IMR-90 (cell line): Measurements from ENCODE around the gene TCF12. TPM values are rescaled to one million over a fixed set of nuclear protein-coding genes. Genes with fewer than 3 reads are reported as not detected.

Source experiments
- ATAC-seq: fragments of 200-7000 bp; cut with Tn5 transposase; 2 replicates; pipeline ENCODE4 v1.9.1; 2020; ENCODE audit warnings: low read depth, mild to moderate bottlenecking, moderate library complexity
- BruUV-seq: library from RNA; stranded (reverse); fragments of 400-500 nt; replicated peaks from 2 replicates; lab custom pipeline; 2021; lab: Mats Ljungman, UMichigan
- CTCF ChIA-PET: fragments of 300-600 bp; formaldehyde crosslinking; extraction: SDS; loops from one replicate; lab custom pipeline; 2021; ENCODE audit warnings: antibody characterized with exemption; lab: Yijun Ruan, JAX
- POLR2A ChIA-PET: fragments of 300-600 bp; sonication (Branson Sonifier 250); formaldehyde crosslinking; loops from one replicate; lab custom pipeline; 2022; ENCODE audit warnings: antibody characterized with exemption; ENCODE audit not compliant: unreplicated experiment; lab: Charles Lee
- DNase-seq: peaks from one replicate; pipeline ENCODE4 v3.0.0; 2013
- H2AFZ ChIP-seq: replicated peaks from 2 replicates; pipeline ENCODE3; 2013; ENCODE audit warnings: low read length, mild to moderate bottlenecking; ENCODE audit not compliant: poor library complexity
- H2AK5ac ChIP-seq: 2 replicates; pipeline ENCODE4 v1.6.1; 2013; ENCODE audit warnings: low read depth, low read length, inconsistent platforms
- H2AK9ac ChIP-seq: replicated peaks from 2 replicates; pipeline ENCODE3; 2013; ENCODE audit warnings: mild to moderate bottlenecking, low read depth, low read length, moderate library complexity; ENCODE audit not compliant: poor library complexity
- H2BK120ac ChIP-seq: 2 replicates; pipeline ENCODE4 v1.6.1; 2013; ENCODE audit warnings: low read depth, low read length, inconsistent platforms
- H2BK15ac ChIP-seq: 3 replicates; pipeline ENCODE4 v1.6.1; 2013; ENCODE audit warnings: low read depth, low read length, inconsistent platforms
- H2BK20ac ChIP-seq: 2 replicates; pipeline ENCODE4 v1.6.1; 2013; ENCODE audit warnings: low read depth, mild to moderate bottlenecking, inconsistent platforms, low read length, moderate library complexity
- H2BK5ac ChIP-seq: 2 replicates; pipeline ENCODE4 v1.6.1; 2013; ENCODE audit warnings: mild to moderate bottlenecking, low read depth, low read length, inconsistent platforms; ENCODE audit not compliant: poor library complexity, severe bottlenecking
- H3K14ac ChIP-seq: replicated peaks from 2 replicates; pipeline ENCODE4 v1.6.1; 2013; ENCODE audit warnings: low read depth, low read length, inconsistent platforms
- H3K18ac ChIP-seq: 2 replicates; pipeline ENCODE4 v1.6.1; 2013; ENCODE audit warnings: low read depth, low read length, control low read depth
- H3K23ac ChIP-seq: 2 replicates; pipeline ENCODE4 v1.6.1; 2013; ENCODE audit warnings: low read depth, low read length, inconsistent platforms
- H3K27ac ChIP-seq: 2 replicates; pipeline ENCODE4 v1.5.1; 2013; ENCODE audit warnings: mild to moderate bottlenecking, control low read depth, low read length; ENCODE audit not compliant: insufficient read depth
- H3K27me3 ChIP-seq: 2 replicates; pipeline ENCODE4 v1.6.1; 2013; ENCODE audit warnings: low read length; ENCODE audit not compliant: control insufficient read depth, insufficient read depth
- H3K36me3 ChIP-seq: 2 replicates; pipeline ENCODE4 v1.6.1; 2013; ENCODE audit warnings: low read length, mixed read lengths; ENCODE audit not compliant: control insufficient read depth, insufficient read depth
- H3K4ac ChIP-seq: 2 replicates; pipeline ENCODE4 v1.6.1; 2013; ENCODE audit warnings: low read depth, low read length, inconsistent platforms
- H3K4me1 ChIP-seq: 2 replicates; pipeline ENCODE4 v1.6.1; 2013; ENCODE audit warnings: low read length, mixed read lengths; ENCODE audit not compliant: control insufficient read depth, insufficient read depth
- H3K4me2 ChIP-seq: 2 replicates; pipeline ENCODE4 v1.6.1; 2013; ENCODE audit warnings: low read depth, mild to moderate bottlenecking, control low read depth, low read length, moderate library complexity
- H3K4me3 ChIP-seq: 2 replicates; pipeline ENCODE4 v1.5.1; 2013; ENCODE audit warnings: low read depth, mild to moderate bottlenecking, control low read depth, low read length, moderate library complexity; ENCODE audit not compliant: insufficient read depth
- H3K56ac ChIP-seq: 2 replicates; pipeline ENCODE4 v1.6.1; 2013; ENCODE audit warnings: low read length, inconsistent platforms; ENCODE audit not compliant: insufficient read depth; ENCODE audit errors: extremely low read depth
- H3K79me1 ChIP-seq, 2 experiments: 2 replicates each; pipeline ENCODE4 v1.6.1; 2013; ENCODE audit warnings: low read length in 2 of 2, inconsistent platforms in 1 of 2, low read depth in 1 of 2
- H3K9ac ChIP-seq: 2 replicates; pipeline ENCODE4 v1.6.1; 2013; ENCODE audit warnings: low read depth, low read length, control low read depth
- H3K9me1 ChIP-seq: 2 replicates; pipeline ENCODE4 v1.6.1; 2013; ENCODE audit warnings: low read length, inconsistent platforms; ENCODE audit not compliant: insufficient read depth
- H3K9me3 ChIP-seq: 2 replicates; pipeline ENCODE4 v1.6.1; 2013; ENCODE audit warnings: low read length; ENCODE audit not compliant: control insufficient read depth, insufficient read depth
- H4K20me1 ChIP-seq: 2 replicates; pipeline ENCODE4 v1.6.1; 2013; ENCODE audit warnings: low read length, inconsistent platforms; ENCODE audit not compliant: insufficient read depth
- H4K5ac ChIP-seq: 2 replicates; pipeline ENCODE4 v1.6.1; 2013; ENCODE audit warnings: mild to moderate bottlenecking, low read depth, low read length, control low read depth
- H4K8ac ChIP-seq, 2 experiments: 2 replicates each; pipeline ENCODE4 v1.6.1; 2013; ENCODE audit warnings: low read depth in 2 of 2, low read length in 2 of 2, control low read depth in 1 of 2, inconsistent platforms in 1 of 2
- H4K91ac ChIP-seq: 2 replicates; pipeline ENCODE4 v1.6.1; 2013; ENCODE audit warnings: low read depth, low read length, inconsistent platforms; ENCODE audit not compliant: insufficient read depth
- CEBPB ChIP-seq: IDR thresholded peaks from 2 replicates; pipeline ENCODE4 v1.6.1; 2012; ENCODE audit warnings: low read depth, low read length, improper control_type of control experiment
- CHD1 ChIP-seq: IDR thresholded peaks from 2 replicates; pipeline ENCODE4 v1.6.1; 2012; ENCODE audit warnings: low read depth, low read length, improper control_type of control experiment
- MAFK ChIP-seq: IDR thresholded peaks from 2 replicates; pipeline ENCODE4 v1.6.1; 2012; ENCODE audit warnings: low read depth, low read length, improper control_type of control experiment
- MAZ ChIP-seq: IDR thresholded peaks from 2 replicates; pipeline ENCODE4 v1.6.1; 2012; ENCODE audit warnings: low read depth, mild to moderate bottlenecking, low read length, improper control_type of control experiment, moderate library complexity, borderline replicate concordance
- MXI1 ChIP-seq: IDR thresholded peaks from 2 replicates; pipeline ENCODE4 v1.6.1; 2012; ENCODE audit warnings: low read depth, mild to moderate bottlenecking, low read length, moderate library complexity, borderline replicate concordance
- NFE2L2 ChIP-seq: fragments of 150-350 bp; IDR thresholded peaks from 2 replicates; pipeline ENCODE4 v1.6.1; 2016; ENCODE audit warnings: low read depth, mild to moderate bottlenecking, low read length
- POLR2A ChIP-seq: IDR thresholded peaks from 2 replicates; pipeline ENCODE4 v1.6.1; 2012; ENCODE audit warnings: mild to moderate bottlenecking, low read depth, low read length
- RAD21 ChIP-seq: IDR thresholded peaks from 2 replicates; pipeline ENCODE4 v1.6.1; 2012; ENCODE audit warnings: low read length, improper control_type of control experiment
- RCOR1 ChIP-seq: IDR thresholded peaks from 2 replicates; pipeline ENCODE4 v1.6.1; 2012; ENCODE audit warnings: mild to moderate bottlenecking, low read length, improper control_type of control experiment; ENCODE audit not compliant: insufficient replicate concordance
- RFX5 ChIP-seq: IDR thresholded peaks from 2 replicates; pipeline ENCODE4 v1.8.0; 2012; ENCODE audit warnings: low read depth, mild to moderate bottlenecking, low read length, moderate library complexity
- SMC3 ChIP-seq: fragments of 150-350 bp; IDR thresholded peaks from 2 replicates; pipeline ENCODE4 v1.6.1; 2016; ENCODE audit warnings: low read depth, mild to moderate bottlenecking, antibody characterized with exemption, low read length, moderate library complexity
- WGBS, 2 experiments: methylation state at CpG; one replicate each; pipeline versions ENCODE4 v1.1.5 to v1.1.7; 2013; ENCODE audit warnings: missing lambda C conversion rate in 2 of 2; ENCODE audit not compliant: insufficient read length in 1 of 2; ENCODE audit errors: extremely low coverage in 2 of 2; 5-methylcytosine and 5-hydroxymethylcytosine counted together
- dilution Hi-C: fragments of 300-500 bp; cut with HindIII; formaldehyde crosslinking; loops from one replicate; pipeline ENCODE4 v1.14.3; 2018; ENCODE audit warnings: low sequenced_read_pairs; ENCODE audit not compliant: unreplicated experiment
- in situ Hi-C: fragments of 300-500 bp; cut with MboI; formaldehyde crosslinking; loops from 3 replicates; pipeline ENCODE4 v1.14.3; 2019; ENCODE audit warnings: low sequenced_read_pairs, inconsistent platforms, mixed read lengths
- intact Hi-C: fragments of 100-400 bp; cut with micrococcal nuclease; formaldehyde crosslinking; loops from 2 replicates; pipeline ENCODE4 v1.10.0; 2022
- polyA plus RNA-seq, 3 experiments: library from polyadenylated mRNA; depleted of rRNA; stranded (reverse); fragments of >200 nt; gene quantifications; 2 replicates each; pipeline ENCODE4 v1.2.3, GENCODE V29; 2012; ENCODE audit warnings: low replicate concordance in 1 of 3
- total RNA-seq: library from RNA; depleted of rRNA; stranded (reverse); fragments of >200 nt; gene quantifications from 2 replicates; pipeline ENCODE4 v1.2.3, GENCODE V29; 2012
- TF ChIP-seq, protein P1 (sequence below): conservative IDR thresholded peaks from 2 replicates; pipeline ENCODE4 v1.5.1; 2012; ENCODE audit warnings: mild to moderate bottlenecking, low read depth, low read length, improper control_type of control experiment
- TF ChIP-seq, protein P2 (sequence below): fragments of 150-350 bp; IDR thresholded peaks from 2 replicates; pipeline ENCODE4 v1.6.1; 2017; ENCODE audit warnings: mild to moderate bottlenecking, antibody characterized with exemption, low read length, low read depth
- TF ChIP-seq, protein P3 (sequence below): fragments of 150-350 bp; IDR thresholded peaks from 2 replicates; pipeline ENCODE4 v1.6.1; 2016; ENCODE audit warnings: low read depth, mild to moderate bottlenecking, low read length, moderate library complexity, borderline replicate concordance

Gene TCF12
- total and polyA plus RNA-seq, 2 of the 4 experiments (the other 2 are of a cell fraction), result 79.4 to 160 TPM

GRCh38 chr15:57130956-57131355 is 212.5 kb downstream of the TCF12 start:
- Histone ChIP-seq H3K14ac (no peak overlapping the region), H3K4me2 (no peak overlapping the region), H3K18ac (no peak overlapping the region), H4K91ac (no peak overlapping the region), H4K5ac (no peak overlapping the region), H2BK20ac (no peak overlapping the region), H3K9ac (no peak overlapping the region), H3K4me3 (no peak overlapping the region), H3K79me1 (peaks cover 21 to 55% of the 10 kb centered on the region in 2 experiments), H3K27ac (no peak overlapping the region), H2BK15ac (no peak overlapping the region), H2BK5ac (no peak overlapping the region), H3K56ac (no peak overlapping the region), H3K27me3 (no peaks in the 10 kb centered on the region), H3K4ac (no peak overlapping the region), H3K9me3 (no peaks in the 10 kb centered on the region), H4K20me1 (peaks cover 8% of the 10 kb centered on the region), H3K36me3 (peaks cover under 1% of the 10 kb centered on the region), H2AFZ (no peak overlapping the region), H4K8ac (no peak overlapping the region), H2AK9ac (no peak overlapping the region), H3K4me1 (0 out of 2 replicates have a peak, but pooled peaks cover 2% of the 10 kb centered on the region), H3K23ac (no peak overlapping the region), H3K9me1 (peaks cover 10% of the 10 kb centered on the region), H2AK5ac (no peak overlapping the region), H2BK120ac (no peak overlapping the region)
- DNase-seq (no peak), ATAC-seq (no peak)
- dilution Hi-C loops (loop anchor here (25.0 kb wide), 1 partner anchor 644 kb away; no protein-coding TSS in a partner anchor), in situ Hi-C loops (loop anchor here (10.0 kb wide), 1 partner anchor 636 kb away; no protein-coding TSS in a partner anchor), intact Hi-C loops (no loop called here)
- ChIA-PET CTCF (interaction anchor here (1.4 kb wide), 1 partner anchor 640 kb away, joined by 5 read pairs; no protein-coding TSS in a partner anchor), POLR2A (no interaction called here)
- WGBS, 2 experiments, result 100% methylated on average over 2 of the region's 4 CpGs; no CpG with 5 or more reads in 1 of the 2 experiments
- TF ChIP-seq, protein P1, sequence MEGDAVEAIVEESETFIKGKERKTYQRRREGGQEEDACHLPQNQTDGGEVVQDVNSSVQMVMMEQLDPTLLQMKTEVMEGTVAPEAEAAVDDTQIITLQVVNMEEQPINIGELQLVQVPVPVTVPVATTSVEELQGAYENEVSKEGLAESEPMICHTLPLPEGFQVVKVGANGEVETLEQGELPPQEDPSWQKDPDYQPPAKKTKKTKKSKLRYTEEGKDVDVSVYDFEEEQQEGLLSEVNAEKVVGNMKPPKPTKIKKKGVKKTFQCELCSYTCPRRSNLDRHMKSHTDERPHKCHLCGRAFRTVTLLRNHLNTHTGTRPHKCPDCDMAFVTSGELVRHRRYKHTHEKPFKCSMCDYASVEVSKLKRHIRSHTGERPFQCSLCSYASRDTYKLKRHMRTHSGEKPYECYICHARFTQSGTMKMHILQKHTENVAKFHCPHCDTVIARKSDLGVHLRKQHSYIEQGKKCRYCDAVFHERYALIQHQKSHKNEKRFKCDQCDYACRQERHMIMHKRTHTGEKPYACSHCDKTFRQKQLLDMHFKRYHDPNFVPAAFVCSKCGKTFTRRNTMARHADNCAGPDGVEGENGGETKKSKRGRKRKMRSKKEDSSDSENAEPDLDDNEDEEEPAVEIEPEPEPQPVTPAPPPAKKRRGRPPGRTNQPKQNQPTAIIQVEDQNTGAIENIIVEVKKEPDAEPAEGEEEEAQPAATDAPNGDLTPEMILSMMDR, result no peak
- TF ChIP-seq MAFK (no peak), POLR2A (no peak), RAD21 (no peak), MXI1 (no peak), RFX5 (no peak), MAZ (no peak), RCOR1 (no peak), NFE2L2 (no peak), CHD1 (no peak), CEBPB (no peak), SMC3 (no peak)
- TF ChIP-seq, protein P2, sequence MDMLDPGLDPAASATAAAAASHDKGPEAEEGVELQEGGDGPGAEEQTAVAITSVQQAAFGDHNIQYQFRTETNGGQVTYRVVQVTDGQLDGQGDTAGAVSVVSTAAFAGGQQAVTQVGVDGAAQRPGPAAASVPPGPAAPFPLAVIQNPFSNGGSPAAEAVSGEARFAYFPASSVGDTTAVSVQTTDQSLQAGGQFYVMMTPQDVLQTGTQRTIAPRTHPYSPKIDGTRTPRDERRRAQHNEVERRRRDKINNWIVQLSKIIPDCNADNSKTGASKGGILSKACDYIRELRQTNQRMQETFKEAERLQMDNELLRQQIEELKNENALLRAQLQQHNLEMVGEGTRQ, result no peak
- TF ChIP-seq, protein P3, sequence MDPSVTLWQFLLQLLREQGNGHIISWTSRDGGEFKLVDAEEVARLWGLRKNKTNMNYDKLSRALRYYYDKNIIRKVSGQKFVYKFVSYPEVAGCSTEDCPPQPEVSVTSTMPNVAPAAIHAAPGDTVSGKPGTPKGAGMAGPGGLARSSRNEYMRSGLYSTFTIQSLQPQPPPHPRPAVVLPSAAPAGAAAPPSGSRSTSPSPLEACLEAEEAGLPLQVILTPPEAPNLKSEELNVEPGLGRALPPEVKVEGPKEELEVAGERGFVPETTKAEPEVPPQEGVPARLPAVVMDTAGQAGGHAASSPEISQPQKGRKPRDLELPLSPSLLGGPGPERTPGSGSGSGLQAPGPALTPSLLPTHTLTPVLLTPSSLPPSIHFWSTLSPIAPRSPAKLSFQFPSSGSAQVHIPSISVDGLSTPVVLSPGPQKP, result no peak
- no TSS peak for BruUV-seq
